GM23338 (cell line): Measurements from ENCODE around the gene TMUB2. TPM values are rescaled to one million over a fixed set of nuclear protein-coding genes. Genes with fewer than 3 reads are reported as not detected.
"Not testable (repeated sequence)": the region's sequence is repeated elsewhere in the genome, so short reads cannot be mapped to it uniquely, and the experiment has no call there.

ENCODE experiments used
- ATAC-seq: fragments of 200-7000 bp; cut with Tn5 transposase; 3 replicates; pipeline ENCODE4 v1.9.1; 2020
- DNase-seq: peaks from one replicate; pipeline ENCODE4 v3.0.0-alpha.2; 2015; ENCODE audit warnings: low spot score
- H2AFZ ChIP-seq: fragments of 200-600 bp; sonication (generic); 2 replicates; pipeline ENCODE4 v1.8.0; 2016; ENCODE audit warnings: antibody characterized with exemption, mild to moderate bottlenecking, moderate library complexity
- H3F3A ChIP-seq: fragments of 200-600 bp; sonication (generic); replicated peaks from 2 replicates; pipeline ENCODE4 v1.8.0; 2017; ENCODE audit warnings: antibody characterized with exemption, mixed run types, low read depth
- H3K27ac ChIP-seq: fragments of 200-600 bp; sonication (generic); 2 replicates; pipeline ENCODE4 v1.6.1; 2016; ENCODE audit warnings: low read depth
- H3K27me3 ChIP-seq: fragments of 200-600 bp; sonication (generic); 2 replicates; pipeline ENCODE4 v1.8.0; 2016; ENCODE audit warnings: mild to moderate bottlenecking, mixed run types, moderate library complexity; ENCODE audit not compliant: insufficient read depth
- H3K36me3 ChIP-seq: fragments of 200-600 bp; sonication (generic); 2 replicates; pipeline ENCODE4 v1.8.0; 2016; ENCODE audit warnings: mild to moderate bottlenecking; ENCODE audit not compliant: insufficient read depth
- H3K4me1 ChIP-seq: fragments of 200-600 bp; sonication (generic); 2 replicates; pipeline ENCODE4 v1.8.0; 2016; ENCODE audit warnings: mild to moderate bottlenecking, moderate library complexity; ENCODE audit not compliant: insufficient read depth
- H3K4me2 ChIP-seq: fragments of 200-600 bp; sonication (generic); 2 replicates; pipeline ENCODE4 v1.7.1; 2017; ENCODE audit warnings: mixed run types
- H3K4me3 ChIP-seq: fragments of 200-600 bp; sonication (generic); 2 replicates; pipeline ENCODE4 v1.6.1; 2016; ENCODE audit warnings: mixed run types
- H3K79me2 ChIP-seq: fragments of 200-600 bp; sonication (generic); replicated peaks from 2 replicates; pipeline ENCODE4 v1.8.0; 2017; ENCODE audit warnings: mild to moderate bottlenecking; ENCODE audit not compliant: insufficient read depth
- H3K9me2 ChIP-seq: fragments of 200-600 bp; sonication (generic); 2 replicates; pipeline ENCODE4 v1.8.0; 2017; ENCODE audit not compliant: insufficient read depth
- H4K20me1 ChIP-seq: fragments of 200-600 bp; sonication (generic); replicated peaks from 2 replicates; pipeline ENCODE4 v1.8.0; 2017; ENCODE audit warnings: mild to moderate bottlenecking; ENCODE audit not compliant: insufficient read depth
- H3K27ac Mint-ChIP-seq: 2 replicates; pipeline ENCODE4 v1.8.0; 2020; ENCODE audit warnings: inconsistent platforms, mild to moderate bottlenecking, moderate library complexity, mixed read lengths
- H3K27me3 Mint-ChIP-seq: 3 replicates; pipeline ENCODE4 v1.8.0; 2022; ENCODE audit warnings: low read depth, mild to moderate bottlenecking, moderate library complexity, mixed read lengths, inconsistent platforms; ENCODE audit not compliant: insufficient read depth, poor library complexity
- H3K36me3 Mint-ChIP-seq: 3 replicates; pipeline ENCODE4 v1.8.0; 2021; ENCODE audit warnings: low read depth, mild to moderate bottlenecking, inconsistent platforms, moderate library complexity, mixed read lengths
- H3K4me1 Mint-ChIP-seq: 3 replicates; pipeline ENCODE4 v1.8.0; 2020; ENCODE audit warnings: mild to moderate bottlenecking, inconsistent platforms, mixed read lengths
- H3K4me3 Mint-ChIP-seq: 3 replicates; pipeline ENCODE4 v1.8.0; 2021; ENCODE audit warnings: moderate library complexity, mild to moderate bottlenecking, inconsistent platforms, mixed read lengths
- H3K9me3 Mint-ChIP-seq: 3 replicates; pipeline ENCODE4 v1.8.0; 2020; ENCODE audit warnings: moderate library complexity, mild to moderate bottlenecking, inconsistent platforms, mixed read lengths
- EZH2 ChIP-seq: fragments of 200-600 bp; sonication (generic); IDR thresholded peaks from one replicate; pipeline ENCODE4 v1.8.0; 2017; ENCODE audit warnings: antibody characterized with exemption, mild to moderate bottlenecking, low read depth; ENCODE audit not compliant: unreplicated experiment
- EZH2phosphoT487 ChIP-seq: fragments of 200-600 bp; sonication (generic); IDR thresholded peaks from one replicate; pipeline ENCODE4 v1.8.1; 2018; ENCODE audit warnings: antibody characterized with exemption; ENCODE audit not compliant: unreplicated experiment
- JUNB ChIP-seq: IDR thresholded peaks from one replicate; pipeline ENCODE4 v1.6.1; 2016; ENCODE audit warnings: antibody characterized with exemption; ENCODE audit not compliant: unreplicated experiment
- NANOG ChIP-seq: IDR thresholded peaks from 2 replicates; pipeline ENCODE4 v1.6.1; 2016; ENCODE audit warnings: antibody characterized with exemption, borderline replicate concordance
- ZNF331 ChIP-seq: fragments of 250-450 bp; sonication (Bioruptor Pico); IDR thresholded peaks from 2 replicates; pipeline ENCODE4 v1.5.0; 2020; ENCODE audit warnings: low read depth, mild to moderate bottlenecking, moderate library complexity
- polyA plus RNA-seq: library from polyadenylated mRNA; unstranded; fragments of >200 nt; fragmentation: Nextera tagmentation; extraction: Ambion mirVana; gene quantifications from 2 replicates; pipeline ENCODE4 v1.2.1, GENCODE V29; 2016
- total RNA-seq: library from RNA; depleted of rRNA; stranded (reverse); fragments of >200 nt; shearing (Covaris generic); gene quantifications from 2 replicates; pipeline ENCODE4 v1.2.3, GENCODE V29; 2014
- TF ChIP-seq, protein P1 (sequence below): IDR thresholded peaks from 2 replicates; pipeline ENCODE4 v1.6.1; 2016; ENCODE audit warnings: antibody characterized with exemption
- TF ChIP-seq, protein P2 (sequence below): IDR thresholded peaks from one replicate; pipeline ENCODE4 v1.6.1; 2018; ENCODE audit warnings: antibody characterized with exemption; ENCODE audit not compliant: unreplicated experiment

The TMUB2 gene
- total and polyA plus RNA-seq, 2 experiments from 2014 or later, result 16.5 to 20.8 TPM

DNA sequence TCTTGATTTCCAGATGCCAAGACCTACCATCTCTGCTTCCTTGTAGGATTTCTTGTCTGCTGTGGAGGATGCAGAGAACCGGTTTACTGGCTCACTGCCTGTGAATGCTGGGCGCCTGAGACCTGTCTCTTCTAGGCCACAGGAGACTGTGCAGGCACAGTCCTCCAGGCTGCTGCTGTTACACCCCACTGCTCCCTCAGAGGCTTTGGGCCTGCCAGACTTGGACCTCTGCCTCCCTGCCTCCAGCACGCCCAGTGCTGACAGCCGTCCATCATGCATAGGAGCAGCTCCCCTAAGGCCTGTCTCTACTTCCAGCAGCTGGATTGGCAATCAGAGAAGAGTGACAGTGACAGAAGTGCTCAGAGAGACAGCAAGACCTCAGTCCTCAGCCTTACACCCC is 39.0 kb upstream of the TMUB2 start:
- ATAC-seq (no peak), DNase-seq (no peak)
- Mint-ChIP-seq H3K27me3 (peaks cover 2% of the 10 kb centered on the region), H3K9me3 (no peaks in the 10 kb centered on the region), H3K36me3 (peaks cover 62% of the 10 kb centered on the region), H3K27ac (no peak overlapping the region), H3K4me1 (no peaks in the 10 kb centered on the region; the same call in 2 of the 3 replicates), H3K4me3 (no peak overlapping the region)
- no peaks in the 10 kb centered on the region for H3K9me2 ChIP-seq
- 0 out of 2 replicates have a peak, but pooled peaks cover 3% of the 10 kb centered on the region for H3F3A ChIP-seq
- no peak overlapping the region for H3K27ac ChIP-seq
- H3K36me3 ChIP-seq, result peaks cover 27% of the 10 kb centered on the region; the same call in 1 of the 2 replicates
- TF ChIP-seq JUNB, result no peak
- TF ChIP-seq, protein P1, sequence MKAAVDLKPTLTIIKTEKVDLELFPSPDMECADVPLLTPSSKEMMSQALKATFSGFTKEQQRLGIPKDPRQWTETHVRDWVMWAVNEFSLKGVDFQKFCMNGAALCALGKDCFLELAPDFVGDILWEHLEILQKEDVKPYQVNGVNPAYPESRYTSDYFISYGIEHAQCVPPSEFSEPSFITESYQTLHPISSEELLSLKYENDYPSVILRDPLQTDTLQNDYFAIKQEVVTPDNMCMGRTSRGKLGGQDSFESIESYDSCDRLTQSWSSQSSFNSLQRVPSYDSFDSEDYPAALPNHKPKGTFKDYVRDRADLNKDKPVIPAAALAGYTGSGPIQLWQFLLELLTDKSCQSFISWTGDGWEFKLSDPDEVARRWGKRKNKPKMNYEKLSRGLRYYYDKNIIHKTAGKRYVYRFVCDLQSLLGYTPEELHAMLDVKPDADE, result no peak
- no peak for TF ChIP-seq EZH2phosphoT487
- TF ChIP-seq ZNF331 (CRISPR knock-in tag), result no peak
- TF ChIP-seq, protein P2, sequence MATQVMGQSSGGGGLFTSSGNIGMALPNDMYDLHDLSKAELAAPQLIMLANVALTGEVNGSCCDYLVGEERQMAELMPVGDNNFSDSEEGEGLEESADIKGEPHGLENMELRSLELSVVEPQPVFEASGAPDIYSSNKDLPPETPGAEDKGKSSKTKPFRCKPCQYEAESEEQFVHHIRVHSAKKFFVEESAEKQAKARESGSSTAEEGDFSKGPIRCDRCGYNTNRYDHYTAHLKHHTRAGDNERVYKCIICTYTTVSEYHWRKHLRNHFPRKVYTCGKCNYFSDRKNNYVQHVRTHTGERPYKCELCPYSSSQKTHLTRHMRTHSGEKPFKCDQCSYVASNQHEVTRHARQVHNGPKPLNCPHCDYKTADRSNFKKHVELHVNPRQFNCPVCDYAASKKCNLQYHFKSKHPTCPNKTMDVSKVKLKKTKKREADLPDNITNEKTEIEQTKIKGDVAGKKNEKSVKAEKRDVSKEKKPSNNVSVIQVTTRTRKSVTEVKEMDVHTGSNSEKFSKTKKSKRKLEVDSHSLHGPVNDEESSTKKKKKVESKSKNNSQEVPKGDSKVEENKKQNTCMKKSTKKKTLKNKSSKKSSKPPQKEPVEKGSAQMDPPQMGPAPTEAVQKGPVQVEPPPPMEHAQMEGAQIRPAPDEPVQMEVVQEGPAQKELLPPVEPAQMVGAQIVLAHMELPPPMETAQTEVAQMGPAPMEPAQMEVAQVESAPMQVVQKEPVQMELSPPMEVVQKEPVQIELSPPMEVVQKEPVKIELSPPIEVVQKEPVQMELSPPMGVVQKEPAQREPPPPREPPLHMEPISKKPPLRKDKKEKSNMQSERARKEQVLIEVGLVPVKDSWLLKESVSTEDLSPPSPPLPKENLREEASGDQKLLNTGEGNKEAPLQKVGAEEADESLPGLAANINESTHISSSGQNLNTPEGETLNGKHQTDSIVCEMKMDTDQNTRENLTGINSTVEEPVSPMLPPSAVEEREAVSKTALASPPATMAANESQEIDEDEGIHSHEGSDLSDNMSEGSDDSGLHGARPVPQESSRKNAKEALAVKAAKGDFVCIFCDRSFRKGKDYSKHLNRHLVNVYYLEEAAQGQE, result no peak
- no peak for TF ChIP-seq NANOG
- no peak for TF ChIP-seq EZH2
- H4K20me1 ChIP-seq, result peaks cover 14% of the 10 kb centered on the region
- H3K4me3 ChIP-seq, result no peak overlapping the region
- no peaks in the 10 kb centered on the region for H3K27me3 ChIP-seq
- H3K4me2 ChIP-seq, result no peak overlapping the region
- H2AFZ ChIP-seq, result no peak overlapping the region
- H3K79me2 ChIP-seq, result peaks cover 52% of the 10 kb centered on the region
- H3K4me1 ChIP-seq, result no peaks in the 10 kb centered on the region

DNA sequence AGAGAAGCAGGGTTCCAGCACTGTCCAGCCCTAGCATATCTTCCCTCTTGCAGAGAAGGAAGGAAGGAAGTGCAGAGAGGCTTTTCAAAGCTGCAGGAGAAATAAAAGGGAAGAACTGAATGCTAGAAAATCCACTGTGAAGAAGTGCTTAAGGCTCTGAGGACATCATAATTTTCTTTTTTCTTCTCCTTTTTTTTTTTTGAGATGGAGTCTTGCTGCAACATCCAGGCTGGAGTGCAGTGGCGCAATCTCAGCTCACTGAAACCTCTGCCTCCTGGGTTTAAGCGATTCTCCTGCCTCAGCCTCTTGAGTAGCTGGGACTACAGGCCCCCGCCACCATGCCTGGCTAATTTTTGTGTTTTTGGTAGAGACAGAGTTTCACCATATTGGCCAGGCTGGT is 37.7 kb upstream of the TMUB2 start:
- H3K4me3 Mint-ChIP-seq, H3K4me1 Mint-ChIP-seq, H3K9me2 ChIP-seq, DNase-seq, H3K4me2 ChIP-seq, ATAC-seq, H3K9me3 Mint-ChIP-seq, H3K4me3 ChIP-seq, H3K27ac Mint-ChIP-seq, H3K27me3 Mint-ChIP-seq, H3K4me1 ChIP-seq, H3K27ac ChIP-seq, H3K27me3 ChIP-seq, H3F3A ChIP-seq, H2AFZ ChIP-seq: not testable (repeated sequence)
- peaks cover 69% of the 10 kb centered on the region for H3K36me3 Mint-ChIP-seq
- peaks cover 27% of the 10 kb centered on the region; the same call in 1 of the 2 replicates for H3K36me3 ChIP-seq
- peaks cover 45% of the 10 kb centered on the region for H3K79me2 ChIP-seq
- H4K20me1 ChIP-seq, result peaks cover 14% of the 10 kb centered on the region
